ENCODE data around the gene TENM4.

Gene TENM4

GRCh38 chr11:78952890-78953289 lies 487.9 kb downstream of the TENM4 start:
- Histone ChIP-seq H3K27ac (ENCODE audit: low read depth, low read length) (no peak overlapping the region), H3K79me2 (ENCODE audit: control insufficient read depth, low read length) (no peaks in the 10 kb centered on the region), H3K4me1 (ENCODE audit: control insufficient read depth, low read length) (no peaks in the 10 kb centered on the region), H3K9me3 (ENCODE audit: control insufficient read depth, insufficient read depth, low read length) (no peaks in the 10 kb centered on the region), H3K4me3 (ENCODE audit: low read length) (no peak overlapping the region), H3K27me3 (ENCODE audit: control insufficient read depth, low read length) (no peaks in the 10 kb centered on the region; the same call in 1 of the 2 replicates), H3K36me3 (ENCODE audit: control insufficient read depth, low read length) (no peaks in the 10 kb centered on the region), H3K9me2 (replicated peaks; ENCODE audit: control insufficient read depth, low read length) (no peaks in the 10 kb centered on the region), H3K4me2 (ENCODE audit: low read length) (no peak overlapping the region), H4K20me1 (ENCODE audit: control insufficient read depth, insufficient read depth, low read depth, low read length) (no peaks in the 10 kb centered on the region), H3F3A (ENCODE audit: control insufficient read depth, insufficient read depth) (no peaks in the 10 kb centered on the region)
- TF ChIP-seq CTCF (IDR thresholded peaks at IDR 0.05; ENCODE audit: low read depth, low read length, poor library complexity, severe bottlenecking) (no peak), EZH2phosphoT487 (IDR thresholded peaks at IDR 0.05; ENCODE audit: borderline replicate concordance, low read length) (no peak)

- Histone ChIP-seq H3K4me1 (ENCODE audit: control insufficient read depth, low read length) (no peaks in the 10 kb centered on the region), H3F3A (ENCODE audit: control insufficient read depth, insufficient read depth) (no peaks in the 10 kb centered on the region), H3K9me2 (replicated peaks; ENCODE audit: control insufficient read depth, low read length) (no peaks in the 10 kb centered on the region), H3K27me3 (ENCODE audit: control insufficient read depth, low read length) (no peaks in the 10 kb centered on the region; the same call in 1 of the 2 replicates), H3K36me3 (ENCODE audit: control insufficient read depth, low read length) (no peaks in the 10 kb centered on the region), H3K27ac (ENCODE audit: low read depth, low read length) (no peak overlapping the region), H4K20me1 (ENCODE audit: control insufficient read depth, insufficient read depth, low read depth, low read length) (no peaks in the 10 kb centered on the region), H3K79me2 (ENCODE audit: control insufficient read depth, low read length) (no peaks in the 10 kb centered on the region), H3K9me3 (ENCODE audit: control insufficient read depth, insufficient read depth, low read length) (no peaks in the 10 kb centered on the region), H3K4me2 (ENCODE audit: low read length) (no peak overlapping the region), H3K4me3 (ENCODE audit: low read length) (no peak overlapping the region)
- no peak for TF ChIP-seq EZH2phosphoT487 (IDR thresholded peaks at IDR 0.05; ENCODE audit: borderline replicate concordance, low read length)
- no peak for TF ChIP-seq CTCF (IDR thresholded peaks at IDR 0.05; ENCODE audit: low read depth, low read length, poor library complexity, severe bottlenecking)
Observed at GRCh38 chr11:78952175-78952574, 488.7 kb downstream of the TENM4 start.

- Histone ChIP-seq H3K4me2 (ENCODE audit: low read length) (no peak overlapping the region), H3K36me3 (ENCODE audit: control insufficient read depth, low read length) (no peaks in the 10 kb centered on the region), H3K27ac (ENCODE audit: low read depth, low read length) (no peak overlapping the region), H3K79me2 (ENCODE audit: control insufficient read depth, low read length) (no peaks in the 10 kb centered on the region), H4K20me1 (ENCODE audit: control insufficient read depth, insufficient read depth, low read depth, low read length) (no peaks in the 10 kb centered on the region), H3F3A (ENCODE audit: control insufficient read depth, insufficient read depth) (no peaks in the 10 kb centered on the region), H3K9me3 (ENCODE audit: control insufficient read depth, insufficient read depth, low read length) (no peaks in the 10 kb centered on the region), H3K9me2 (replicated peaks; ENCODE audit: control insufficient read depth, low read length) (no peaks in the 10 kb centered on the region), H3K4me1 (ENCODE audit: control insufficient read depth, low read length) (no peaks in the 10 kb centered on the region), H3K4me3 (ENCODE audit: low read length) (no peak overlapping the region), H3K27me3 (ENCODE audit: control insufficient read depth, low read length) (no peaks in the 10 kb centered on the region; the same call in 1 of the 2 replicates)
- no peak for TF ChIP-seq EZH2phosphoT487 (IDR thresholded peaks at IDR 0.05; ENCODE audit: borderline replicate concordance, low read length)
- TF ChIP-seq CTCF (IDR thresholded peaks at IDR 0.05; ENCODE audit: low read depth, low read length, poor library complexity, severe bottlenecking) = no peak
Observed at GRCh38 chr11:78949976-78950690, 490.7 kb downstream of the TENM4 start.

All from DOHH2 (cell line).